ENCODE results near the gene MRPL20. TPM values are rescaled to one million over a fixed set of nuclear protein-coding genes. Genes with fewer than 3 reads are reported as not detected.
A peak's percentile ranks its signal among the peaks of the same experiment; 100 is the strongest.
"Not testable (repeated sequence)": the region's sequence is repeated elsewhere in the genome, so short reads cannot be mapped to it uniquely, and the experiment has no call there.

MRPL20 gene
- total RNA-seq, 1 donor, result 104 TPM

DNA sequence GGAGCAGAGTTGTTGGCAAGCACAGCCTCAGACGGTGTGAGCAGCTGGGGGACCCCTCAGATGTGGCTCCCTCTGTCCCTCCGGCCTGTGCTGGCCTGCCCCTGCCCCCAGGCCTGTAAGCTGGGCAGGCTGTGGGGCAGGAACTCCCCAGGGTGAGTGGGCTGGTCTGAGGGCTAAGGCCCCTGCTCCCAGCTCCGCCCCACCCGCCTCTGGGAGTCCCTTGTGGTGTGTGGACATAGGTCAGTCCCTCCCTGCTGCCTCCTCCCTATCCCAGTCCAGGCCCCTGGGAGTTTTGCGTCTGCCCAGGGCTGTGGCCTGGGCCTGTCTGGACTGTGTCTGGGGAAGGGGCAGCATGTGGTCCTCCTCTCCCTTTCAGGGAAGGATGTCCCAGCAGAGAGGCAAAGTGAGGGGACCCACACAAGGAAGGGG is 24.8 kb upstream of the MRPL20 start:
- no peak for TF ChIP-seq CTCF (IDR thresholded peaks at IDR 0.05; ENCODE audit: insufficient read depth, low read length)
- no peak overlapping the region for H3K4me3 ChIP-seq (ENCODE audit: low read depth, low read length)
- DNase-seq (ENCODE audit: low read depth), result no peak

- DNase-seq (ENCODE audit: low read depth), result no peak
Observed at GRCh38 chr1:1430992-1431844, 24.1 kb upstream of the MRPL20 start.

DNA sequence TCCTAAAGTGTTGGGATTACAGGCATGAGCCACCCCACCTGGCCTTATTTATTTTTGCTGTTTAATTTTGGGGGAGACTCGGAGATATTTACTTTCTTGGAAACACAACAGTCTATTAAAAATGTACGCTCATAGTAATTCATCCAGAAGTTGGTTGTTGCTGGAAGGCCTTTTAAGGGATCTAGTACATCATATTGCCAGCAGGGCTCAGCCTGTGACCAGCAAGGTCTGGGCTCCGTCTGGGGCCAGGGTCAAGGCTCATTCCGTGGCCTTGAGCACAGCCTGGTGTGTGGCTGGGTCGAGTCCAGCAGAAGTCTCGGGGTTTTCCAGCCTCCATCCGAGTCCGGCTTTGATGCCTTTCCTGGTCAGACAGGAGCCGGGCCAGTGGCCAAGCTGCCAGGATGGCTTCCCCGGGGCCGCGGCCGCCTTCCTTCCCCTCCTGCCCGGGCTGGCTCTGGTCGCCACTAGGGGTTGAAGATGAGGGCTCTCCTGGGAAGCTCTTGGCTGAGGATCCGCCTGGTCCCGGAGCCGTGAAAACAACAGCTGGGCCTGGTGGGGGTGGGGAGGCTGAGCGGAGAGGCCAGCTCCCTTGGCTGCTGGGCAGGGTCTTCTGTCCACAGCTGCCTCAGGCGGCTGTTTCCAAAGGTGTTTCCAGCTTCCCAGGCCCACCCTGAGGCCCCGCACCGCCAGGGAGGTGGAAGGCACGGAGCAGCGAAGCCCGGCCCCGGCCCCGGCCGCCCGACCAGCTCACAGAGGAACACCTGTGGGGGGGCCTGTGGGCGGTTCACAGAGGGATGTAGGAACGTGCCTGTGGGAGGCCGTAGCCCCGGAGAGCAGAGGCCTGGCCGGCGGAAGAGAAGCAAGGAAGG is 23.3 kb upstream of the MRPL20 start:
- DNase-seq (ENCODE audit: low read depth), result peak; percentile 76
- TF ChIP-seq CTCF (IDR thresholded peaks at IDR 0.05; ENCODE audit: insufficient read depth, low read length), result peak; percentile 39
- no peak overlapping the region for H3K4me3 ChIP-seq (ENCODE audit: low read depth, low read length)

More at GRCh38 chr1:1430992-1431844, 24.1 kb upstream of the MRPL20 start:
- TF ChIP-seq CTCF (IDR thresholded peaks at IDR 0.05; ENCODE audit: insufficient read depth, low read length), result no peak
- H3K4me3 ChIP-seq (ENCODE audit: low read depth, low read length), result no peak overlapping the region

DNA sequence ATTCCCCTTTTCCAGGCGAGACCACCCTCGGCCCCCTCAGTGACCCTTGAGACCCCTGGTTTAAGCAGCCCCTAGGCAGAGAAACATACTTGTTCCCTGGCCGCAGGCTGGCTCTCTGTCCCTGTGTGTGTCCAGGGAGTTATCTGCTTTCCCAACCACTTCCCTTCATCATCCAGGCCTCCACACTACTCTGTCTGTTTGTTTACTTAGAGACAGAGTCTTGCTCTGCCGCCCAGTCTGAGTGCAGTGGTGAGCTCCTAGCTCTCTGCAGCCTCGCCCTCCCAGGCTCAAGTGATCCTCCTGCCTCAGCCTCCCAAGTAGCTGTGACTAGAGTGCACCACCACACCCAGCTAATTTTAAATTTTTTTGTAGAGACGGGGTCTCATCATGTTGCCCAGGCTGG is 22.6 kb upstream of the MRPL20 start:
- no peak for TF ChIP-seq CTCF (IDR thresholded peaks at IDR 0.05; ENCODE audit: insufficient read depth, low read length)
- peak; percentile 21 for DNase-seq (ENCODE audit: low read depth)
- no peak overlapping the region for H3K4me3 ChIP-seq (ENCODE audit: low read depth, low read length)

- not testable (repeated sequence) for H3K4me3 ChIP-seq (ENCODE audit: low read depth, low read length); DNase-seq (ENCODE audit: low read depth)
Observed at GRCh38 chr1:1428967-1429366, 21.9 kb upstream of the MRPL20 start.

DNA sequence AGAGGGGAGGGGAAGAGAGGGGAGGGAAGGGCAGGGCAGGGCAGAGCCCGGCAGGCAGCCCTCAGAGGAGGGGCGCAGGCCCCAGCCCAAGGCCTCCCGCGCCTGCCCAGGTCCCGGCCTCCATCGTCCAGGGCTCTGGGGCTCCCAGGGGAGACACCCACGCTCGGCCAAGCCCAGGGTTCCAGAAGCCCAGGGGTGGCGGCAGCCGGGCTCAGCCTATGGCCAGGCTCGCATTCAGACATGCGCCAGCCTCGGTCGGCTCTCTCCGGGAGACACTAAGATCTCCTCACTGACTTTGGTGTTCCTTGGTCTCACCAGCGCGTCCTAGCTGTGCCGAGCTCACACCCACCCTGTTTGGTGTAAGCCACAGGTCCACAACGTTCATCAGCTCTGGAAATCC is 21.1 kb upstream of the MRPL20 start:
- TF ChIP-seq CTCF (IDR thresholded peaks at IDR 0.05; ENCODE audit: insufficient read depth, low read length), result no peak
- DNase-seq (ENCODE audit: low read depth), result no peak
- no peak overlapping the region for H3K4me3 ChIP-seq (ENCODE audit: low read depth, low read length)

GRCh38 chr1:1427820-1428148 is 20.7 kb upstream of the MRPL20 start:
- TF ChIP-seq CTCF (IDR thresholded peaks at IDR 0.05; ENCODE audit: insufficient read depth, low read length), result no peak
- DNase-seq (ENCODE audit: low read depth), result no peak
- peak overlapping the region; percentile 54 for H3K4me3 ChIP-seq (ENCODE audit: low read depth, low read length)
